Neural cell (in vitro differentiated cells): ENCODE measurements around the gene KLC4. TPM values are rescaled to one million over a fixed set of nuclear protein-coding genes. Genes with fewer than 3 reads are reported as not detected.

Experiments used
- H2AFZ ChIP-seq: fragments of 200-600, 300-800 bp; sonication (generic), shearing (Covaris generic); 2 replicates; pipeline ENCODE4 v1.6.0; 2014; ENCODE audit warnings: low read depth, mild to moderate bottlenecking, antibody characterized with exemption, low read length, moderate library complexity
- H3F3A ChIP-seq: fragments of 200-600 bp; shearing (Covaris generic); 2 replicates; pipeline ENCODE4 v1.6.1; 2016; ENCODE audit warnings: mild to moderate bottlenecking, moderate library complexity, mixed read lengths, antibody characterized with exemption, low read length; ENCODE audit not compliant: insufficient read depth, poor library complexity, severe bottlenecking
- H3K27ac ChIP-seq: fragments of 200-600, 300-800 bp; sonication (generic), shearing (Covaris generic); 2 replicates; pipeline ENCODE4 v1.5.1; 2014; ENCODE audit warnings: mild to moderate bottlenecking, low read length, moderate library complexity
- H3K27me3 ChIP-seq: fragments of 300-800, 200-600 bp; sonication (generic), shearing (Covaris generic); 2 replicates; pipeline ENCODE4 v1.6.0; 2014; ENCODE audit warnings: mild to moderate bottlenecking, low read depth, low read length, moderate library complexity; ENCODE audit not compliant: insufficient read depth
- H3K36me3 ChIP-seq: fragments of 300-800, 200-600 bp; sonication (generic), shearing (Covaris generic); 2 replicates; pipeline ENCODE4 v1.5.1; 2014; ENCODE audit warnings: mild to moderate bottlenecking, antibody characterized with exemption, low read length, moderate library complexity; ENCODE audit not compliant: insufficient read depth
- H3K4me2 ChIP-seq: fragments of 300-800, 200-600 bp; sonication (generic), shearing (Covaris generic); 2 replicates; pipeline ENCODE4 v1.6.0; 2014; ENCODE audit warnings: mild to moderate bottlenecking, low read length
- H3K4me3 ChIP-seq: fragments of 300-800, 200-600 bp; sonication (generic), shearing (Covaris generic); 2 replicates; pipeline ENCODE4 v1.5.1; 2014; ENCODE audit warnings: mild to moderate bottlenecking, low read length, moderate library complexity
- H3K79me2 ChIP-seq: fragments of 200-600 bp; shearing (Covaris generic); replicated peaks from 2 replicates; pipeline ENCODE4 v1.6.0; 2014; ENCODE audit warnings: mild to moderate bottlenecking, low read length, moderate library complexity; ENCODE audit not compliant: insufficient read depth
- H3K9ac ChIP-seq: fragments of 300-800, 200-600 bp; sonication (generic), shearing (Covaris generic); 2 replicates; pipeline ENCODE4 v1.6.1; 2016; ENCODE audit warnings: mild to moderate bottlenecking, low read length, mixed read lengths
- H3K9me2 ChIP-seq: fragments of 200-600 bp; shearing (Covaris generic); 2 replicates; pipeline ENCODE4 v1.6.1; 2016; ENCODE audit warnings: mild to moderate bottlenecking, low read length, mixed read lengths; ENCODE audit not compliant: insufficient read depth
- H3K9me3 ChIP-seq: fragments of 200-600, 300-800 bp; sonication (generic), shearing (Covaris generic); 2 replicates; pipeline ENCODE4 v1.6.1; 2016; ENCODE audit warnings: mild to moderate bottlenecking, mixed run types, low read length, moderate library complexity, mixed read lengths
- H4K20me1 ChIP-seq: fragments of 200-600 bp; shearing (Covaris generic); 2 replicates; pipeline ENCODE4 v1.6.1; 2016; ENCODE audit warnings: mild to moderate bottlenecking, mixed run types; ENCODE audit not compliant: insufficient read depth
- CTCF ChIP-seq: fragments of 450-650 bp; IDR thresholded peaks from 2 replicates; pipeline ENCODE4 v1.5.1; 2014; ENCODE audit warnings: antibody characterized with exemption, mild to moderate bottlenecking, moderate library complexity; ENCODE audit not compliant: poor library complexity, severe bottlenecking
- EP300 ChIP-seq: fragments of 450-650 bp; conservative IDR thresholded peaks from 2 replicates; pipeline ENCODE4 v1.6.1; 2014; ENCODE audit warnings: antibody characterized with exemption, mild to moderate bottlenecking, moderate library complexity; ENCODE audit not compliant: poor library complexity, severe bottlenecking
- EZH2 ChIP-seq: fragments of 200-600, 300-800 bp; shearing (Covaris generic), sonication (generic); IDR thresholded peaks from 2 replicates; pipeline ENCODE4 v1.6.1; 2014; ENCODE audit warnings: antibody characterized with exemption, low read length, borderline replicate concordance, mild to moderate bottlenecking; ENCODE audit not compliant: insufficient read depth, poor library complexity, severe bottlenecking
- MXI1 ChIP-seq: fragments of 450-650 bp; conservative IDR thresholded peaks from 2 replicates; pipeline ENCODE4 v1.6.1; 2014; ENCODE audit warnings: antibody characterized with exemption, mild to moderate bottlenecking; ENCODE audit not compliant: poor library complexity, severe bottlenecking
- POLR2AphosphoS5 ChIP-seq: IDR thresholded peaks from 2 replicates; pipeline ENCODE4 v1.6.1; 2012
- RAD21 ChIP-seq: fragments of 450-650 bp; conservative IDR thresholded peaks from 2 replicates; pipeline ENCODE4 v1.6.1; 2014; ENCODE audit warnings: antibody characterized with exemption, mild to moderate bottlenecking, moderate library complexity
- REST ChIP-seq: IDR thresholded peaks from 2 replicates; pipeline ENCODE4 v1.6.1; 2012; ENCODE audit warnings: borderline replicate concordance
- SMC3 ChIP-seq: fragments of 450-650 bp; conservative IDR thresholded peaks from 2 replicates; pipeline ENCODE4 v1.6.1; 2014; ENCODE audit warnings: antibody characterized with exemption, mild to moderate bottlenecking, moderate library complexity; ENCODE audit not compliant: poor library complexity
- TAF1 ChIP-seq: IDR thresholded peaks from 2 replicates; pipeline ENCODE4 v1.6.1; 2012; ENCODE audit warnings: low read depth
- polyA plus RNA-seq: library from polyadenylated mRNA; depleted of rRNA; stranded (reverse); fragments of >200 nt; gene quantifications from 2 replicates; pipeline ENCODE4 v1.2.3, GENCODE V29; 2014

Gene KLC4
- polyA plus RNA-seq, 1 donor from 2014 or later: 75.3 TPM

- Histone ChIP-seq H2AFZ (peak overlapping the region; percentile 62), H3K36me3 (no peaks in the 10 kb centered on the region), H3K9me3 (no peaks in the 10 kb centered on the region), H3K9ac (peak overlapping the region; percentile 87), H3F3A (no peaks in the 10 kb centered on the region), H3K9me2 (no peaks in the 10 kb centered on the region), H3K79me2 (peaks cover 31% of the 10 kb centered on the region), H3K4me3 (peak overlapping the region; percentile 98), H4K20me1 (no peaks in the 10 kb centered on the region), H3K27ac (peak overlapping the region; percentile 81), H3K4me2 (peak overlapping the region; percentile 77), H3K27me3 (no peaks in the 10 kb centered on the region)
- TF ChIP-seq EP300 (no peak), CTCF (no peak), REST (no peak), EZH2 (no peak), TAF1 (no peak), SMC3 (no peak), MXI1 (no peak), RAD21 (no peak), POLR2AphosphoS5 (no peak)
These were observed 17.9 kb downstream of the KLC4 start for GRCh38 chr6:43077333-43077809.

- H3K4me2 ChIP-seq: peak overlapping the region; percentile 77
- peak overlapping the region; percentile 87 for H3K9ac ChIP-seq
- H2AFZ ChIP-seq: no peak overlapping the region
- no peaks in the 10 kb centered on the region for H3K36me3 ChIP-seq
- H4K20me1 ChIP-seq: no peaks in the 10 kb centered on the region
- H3K79me2 ChIP-seq: peaks cover 31% of the 10 kb centered on the region
- H3K27ac ChIP-seq: no peak overlapping the region
- no peaks in the 10 kb centered on the region for H3K9me3 ChIP-seq
- no peaks in the 10 kb centered on the region for H3K9me2 ChIP-seq
- peak overlapping the region; percentile 98 for H3K4me3 ChIP-seq
- no peaks in the 10 kb centered on the region for H3F3A ChIP-seq
- no peaks in the 10 kb centered on the region for H3K27me3 ChIP-seq
- TF ChIP-seq EP300 (no peak), TAF1 (no peak), REST (no peak), RAD21 (no peak), EZH2 (no peak), MXI1 (no peak), CTCF (no peak), SMC3 (no peak), POLR2AphosphoS5 (no peak)
These were observed 18.6 kb downstream of the KLC4 start for GRCh38 chr6:43077981-43078511.
